Esophagus (tissue), 2 donors: Measurements from ENCODE around the gene GRB10. TPM values are rescaled to one million over a fixed set of nuclear protein-coding genes. Genes with fewer than 3 reads are reported as not detected.
A peak's percentile ranks its signal among the peaks of the same experiment; 100 is the strongest.

Experiments used
- H3K27ac ChIP-seq, 2 donors: one replicate each; pipeline ENCODE4 v1.5.1; 2013; ENCODE audit warnings: low read depth in 2 of 2, mild to moderate bottlenecking in 2 of 2, inconsistent platforms in 1 of 2, low read length in 1 of 2, moderate library complexity in 1 of 2
- H3K27me3 ChIP-seq, 2 donors: one replicate each; pipeline ENCODE4 v1.6.1; 2013; ENCODE audit warnings: low read length in 2 of 2, control low read depth in 1 of 2, mild to moderate bottlenecking in 1 of 2; ENCODE audit not compliant: insufficient read depth in 2 of 2, control insufficient read depth in 1 of 2
- H3K36me3 ChIP-seq, 2 donors: one replicate each; pipeline ENCODE4 v1.6.1; 2013; ENCODE audit warnings: low read length in 1 of 2; ENCODE audit not compliant: control insufficient read depth in 2 of 2, insufficient read depth in 2 of 2
- H3K4me1 ChIP-seq, 2 donors: one replicate each; pipeline ENCODE4 v1.6.1; 2013; ENCODE audit warnings: low read length in 1 of 2; ENCODE audit not compliant: control insufficient read depth in 2 of 2, insufficient read depth in 2 of 2
- H3K4me3 ChIP-seq, 2 donors: one replicate each; pipeline ENCODE4 v1.5.1; 2013; ENCODE audit warnings: low read length in 2 of 2, mild to moderate bottlenecking in 2 of 2, low read depth in 1 of 2, moderate library complexity in 1 of 2
- H3K9me3 ChIP-seq, 2 donors: one replicate each; pipeline ENCODE4 v1.6.1; 2013; ENCODE audit warnings: mild to moderate bottlenecking in 2 of 2, low read depth in 1 of 2, low read length in 1 of 2, moderate library complexity in 1 of 2; ENCODE audit not compliant: control insufficient read depth in 2 of 2, insufficient read depth in 1 of 2
- WGBS, 2 donors: extraction: QIAGEN DNeasy Blood & Tissue Kit; methylation state at CpG; one replicate each; pipeline ENCODE4 v1.1.7; 2013; 5-methylcytosine and 5-hydroxymethylcytosine counted together
- polyA plus RNA-seq, 2 donors: library from polyadenylated mRNA; stranded (reverse); fragments of 200-250 nt; gene quantifications; one replicate each; pipeline ENCODE4 v1.2.3, GENCODE V29; 2013
- donor health status: healthy with polysubstance abuse.
- donor health status: Bipolar disorder and iron deficiency.

Gene GRB10
- polyA plus RNA-seq, 2 donors: 4.0 to 5.0 TPM

DNA sequence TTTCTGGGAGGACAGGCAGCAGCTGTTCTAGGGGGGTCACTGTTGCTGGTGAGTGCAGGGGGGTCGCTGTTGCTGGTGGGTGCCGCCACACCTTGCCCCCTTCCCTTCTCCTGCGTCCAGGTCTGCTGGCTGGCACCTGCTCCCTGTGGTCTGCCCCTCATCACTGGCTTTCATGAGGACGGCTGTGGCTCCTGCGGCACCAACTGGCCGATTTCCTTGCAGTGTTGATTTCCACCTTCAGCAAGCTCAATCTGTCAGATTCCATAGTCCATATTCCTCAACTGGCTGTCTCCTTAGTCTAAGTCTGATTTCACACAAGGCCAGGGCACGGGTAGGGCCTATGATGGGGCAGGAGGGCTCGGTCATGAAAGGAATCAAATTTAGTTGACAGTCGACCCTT, 23.4 kb upstream of the GRB10 start:
- H3K4me3 ChIP-seq: no peak overlapping the region
- H3K9me3 ChIP-seq: no peaks in the 10 kb centered on the region
- H3K27me3 ChIP-seq: no peaks in the 10 kb centered on the region
- 68 to 74% methylated on average over 9 of the region's 9 CpGs for WGBS, 2 donors
- H3K4me1 ChIP-seq: peaks cover 0 to 7% of the 10 kb centered on the region in 2 donors
- H3K27ac ChIP-seq: no peak overlapping the region
- H3K36me3 ChIP-seq: no peaks in the 10 kb centered on the region

GRCh38 chr7:50805447-50806125, 22.9 kb upstream of the GRB10 start:
- no peaks in the 10 kb centered on the region for H3K27me3 ChIP-seq
- no peaks in the 10 kb centered on the region for H3K36me3 ChIP-seq
- H3K4me1 ChIP-seq: peaks cover 0 to 7% of the 10 kb centered on the region in 2 donors
- H3K9me3 ChIP-seq: no peaks in the 10 kb centered on the region
- 42 to 44% methylated on average over 5 of the region's 5 CpGs for WGBS, 2 donors
- no peak overlapping the region for H3K27ac ChIP-seq
- H3K4me3 ChIP-seq: no peak overlapping the region

GRCh38 chr7:50803359-50804337, 21.0 kb upstream of the GRB10 start:
- Histone ChIP-seq H3K4me1 (peaks cover 0 to 7% of the 10 kb centered on the region in 2 donors), H3K27me3 (no peaks in the 10 kb centered on the region)
- WGBS, 2 donors: 81 to 84% methylated on average over 5 of the region's 5 CpGs

GRCh38 chr7:50801907-50802306, 19.2 kb upstream of the GRB10 start:
- WGBS, 2 donors: 89 to 100% methylated on average over 1 of the region's 1 CpG

More at GRCh38 chr7:50803359-50804337, 21.0 kb upstream of the GRB10 start:
- no peaks in the 10 kb centered on the region for H3K9me3 ChIP-seq
- no peak overlapping the region for H3K27ac ChIP-seq
- no peaks in the 10 kb centered on the region for H3K36me3 ChIP-seq
- no peak overlapping the region for H3K4me3 ChIP-seq

GRCh38 chr7:50799873-50800272, 17.2 kb upstream of the GRB10 start:
- WGBS, 2 donors: 86 to 91% methylated on average over 8 of the region's 8 CpGs
- Histone ChIP-seq H3K4me3 (no peak overlapping the region), H3K36me3 (no peaks in the 10 kb centered on the region), H3K9me3 (no peaks in the 10 kb centered on the region), H3K27ac (no peak overlapping the region), H3K4me1 (no peaks in the 10 kb centered on the region), H3K27me3 (no peaks in the 10 kb centered on the region)

More at GRCh38 chr7:50801907-50802306, 19.2 kb upstream of the GRB10 start:
- Histone ChIP-seq H3K9me3 (no peaks in the 10 kb centered on the region), H3K27ac (no peak overlapping the region), H3K4me3 (no peak overlapping the region), H3K27me3 (no peaks in the 10 kb centered on the region), H3K4me1 (peaks cover 0 to 3% of the 10 kb centered on the region in 2 donors), H3K36me3 (no peaks in the 10 kb centered on the region)

GRCh38 chr7:50798126-50798525, 15.4 kb upstream of the GRB10 start:
- Histone ChIP-seq H3K4me3 (no peak overlapping the region), H3K36me3 (no peaks in the 10 kb centered on the region), H3K27me3 (no peaks in the 10 kb centered on the region), H3K27ac (no peak overlapping the region), H3K4me1 (no peaks in the 10 kb centered on the region), H3K9me3 (no peaks in the 10 kb centered on the region)
- 91 to 95% methylated on average over 2 of the region's 2 CpGs for WGBS, 2 donors

DNA sequence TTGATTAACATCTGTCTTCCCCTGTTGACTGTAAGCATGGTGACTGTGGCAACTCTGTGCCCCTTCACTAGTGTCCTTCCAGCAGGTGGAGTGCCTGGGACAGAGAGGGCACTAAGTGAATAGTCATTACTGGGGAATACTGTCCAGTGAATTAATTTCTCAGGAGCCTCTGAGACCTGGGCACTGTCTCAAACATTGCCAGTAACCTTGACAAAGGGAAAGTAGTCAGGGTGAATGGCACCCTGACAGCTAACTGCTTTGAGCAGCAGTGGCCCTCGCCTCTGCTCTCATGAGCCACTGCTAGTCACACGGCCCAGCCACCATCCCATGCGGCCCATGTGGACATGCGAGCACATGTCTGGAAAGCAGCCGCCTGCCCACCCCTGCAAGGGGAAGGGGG, 13.1 kb upstream of the GRB10 start:
- no peaks in the 10 kb centered on the region for H3K36me3 ChIP-seq
- H3K9me3 ChIP-seq: no peaks in the 10 kb centered on the region
- WGBS, 2 donors: 89% methylated on average over 5 of the region's 5 CpGs
- no peak overlapping the region for H3K4me3 ChIP-seq
- H3K27ac ChIP-seq: no peak overlapping the region
- no peaks in the 10 kb centered on the region for H3K27me3 ChIP-seq
- no peaks in the 10 kb centered on the region for H3K4me1 ChIP-seq

DNA sequence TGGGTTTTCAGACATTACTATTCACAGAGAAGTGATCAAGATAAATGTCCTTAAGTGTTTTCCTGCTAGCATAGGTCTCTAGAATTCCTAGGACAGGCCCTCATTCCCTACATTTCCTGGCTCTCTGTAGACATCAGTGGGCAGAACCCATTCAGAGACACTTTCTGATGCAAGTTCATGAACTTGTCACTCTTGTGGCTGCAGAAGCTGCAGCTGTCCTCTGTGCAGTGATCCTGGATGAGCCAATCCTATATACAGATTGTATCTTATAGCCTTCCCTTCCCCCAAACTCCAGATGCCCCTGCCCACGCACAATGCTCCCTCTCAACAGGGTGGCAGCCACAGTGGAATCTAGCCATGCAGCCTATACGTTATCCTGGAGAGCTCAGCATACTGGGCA, 12.6 kb upstream of the GRB10 start:
- no peak overlapping the region for H3K27ac ChIP-seq
- no peaks in the 10 kb centered on the region for H3K36me3 ChIP-seq
- H3K27me3 ChIP-seq: no peaks in the 10 kb centered on the region
- no peaks in the 10 kb centered on the region for H3K9me3 ChIP-seq
- 76 to 85% methylated on average over 2 of the region's 2 CpGs for WGBS, 2 donors
- no peak overlapping the region for H3K4me3 ChIP-seq
- H3K4me1 ChIP-seq: no peaks in the 10 kb centered on the region

DNA sequence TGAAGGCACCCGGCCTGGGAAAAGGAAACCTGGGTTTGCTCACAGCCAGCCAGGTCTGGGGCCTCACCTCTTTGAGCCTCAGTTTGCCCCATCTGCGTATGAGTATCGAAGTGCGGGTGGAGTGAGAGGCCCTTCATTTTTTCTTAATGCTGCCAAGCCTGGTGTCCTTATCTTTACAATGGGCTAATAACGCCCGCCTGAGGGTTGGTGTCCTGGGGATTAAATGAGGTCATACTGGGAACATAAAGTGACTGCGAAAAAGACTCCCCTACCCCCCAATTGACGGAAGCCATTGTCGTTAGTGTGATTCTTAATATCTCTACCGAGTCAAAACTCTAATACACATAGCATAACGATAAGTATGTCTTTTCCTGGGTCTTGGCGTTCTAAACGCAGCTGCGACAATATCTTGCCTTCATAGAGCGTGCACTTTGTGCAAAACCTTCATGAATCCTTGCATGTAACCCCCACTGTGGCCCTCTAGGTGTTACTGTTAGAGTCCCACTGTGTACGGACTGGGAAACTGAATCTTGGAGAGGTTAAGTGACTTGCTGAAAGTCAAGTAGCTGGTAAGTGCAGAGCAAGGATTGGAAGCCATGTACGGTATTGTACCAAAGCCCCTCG, 11.4 kb upstream of the GRB10 start:
- peak overlapping the region in 1 of 2 donors; percentile 74 for H3K4me3 ChIP-seq
- no peaks in the 10 kb centered on the region for H3K9me3 ChIP-seq
- no peaks in the 10 kb centered on the region for H3K27me3 ChIP-seq
- WGBS, 2 donors: 71 to 77% methylated on average over 18 of the region's 18 CpGs
- no peaks in the 10 kb centered on the region for H3K4me1 ChIP-seq
- H3K27ac ChIP-seq: peak overlapping the region; percentile 1 to 67
- H3K36me3 ChIP-seq: no peaks in the 10 kb centered on the region
